Subcutaneous abdominal adipose tissue (tissue), 5 donors: ENCODE measurements around the gene SARDH.

Experiments used
- H3K27ac ChIP-seq: one replicate; pipeline ENCODE4 v1.7.0; 2013; ENCODE audit warnings: low read depth, mild to moderate bottlenecking, inconsistent platforms, low read length, moderate library complexity
- H3K27me3 ChIP-seq, 5 donors: one replicate each; pipeline ENCODE4 v1.7.0; 2013; ENCODE audit warnings: low read length in 5 of 5, inconsistent platforms in 1 of 5; ENCODE audit not compliant: control insufficient read depth in 5 of 5, insufficient read depth in 4 of 5
- H3K36me3 ChIP-seq, 5 donors: one replicate each; pipeline ENCODE4 v1.7.0; 2013; ENCODE audit warnings: low read length in 5 of 5; ENCODE audit not compliant: control insufficient read depth in 5 of 5, insufficient read depth in 5 of 5
- H3K4me1 ChIP-seq, 5 donors: one replicate each; pipeline ENCODE4 v1.7.0; 2013; ENCODE audit warnings: low read length in 5 of 5, mild to moderate bottlenecking in 3 of 5, moderate library complexity in 1 of 5; ENCODE audit not compliant: control insufficient read depth in 5 of 5, insufficient read depth in 5 of 5
- H3K4me3 ChIP-seq, 5 donors: one replicate each; pipeline ENCODE4 v1.7.0; 2013; ENCODE audit warnings: low read length in 5 of 5, low read depth in 1 of 5
- H3K9ac ChIP-seq, 5 donors: one replicate each; pipeline ENCODE4 v1.7.0; 2013; ENCODE audit warnings: low read length in 5 of 5, mild to moderate bottlenecking in 4 of 5, moderate library complexity in 3 of 5
- H3K9me3 ChIP-seq, 5 donors: one replicate each; pipeline ENCODE4 v1.7.0; 2013; ENCODE audit warnings: low read length in 5 of 5; ENCODE audit not compliant: control insufficient read depth in 5 of 5
- donor health status: healthy.
- donor health status: healthy.
- donor health status: healthy.
- donor health status: healthy.
- donor health status: healthy.

SARDH gene

DNA sequence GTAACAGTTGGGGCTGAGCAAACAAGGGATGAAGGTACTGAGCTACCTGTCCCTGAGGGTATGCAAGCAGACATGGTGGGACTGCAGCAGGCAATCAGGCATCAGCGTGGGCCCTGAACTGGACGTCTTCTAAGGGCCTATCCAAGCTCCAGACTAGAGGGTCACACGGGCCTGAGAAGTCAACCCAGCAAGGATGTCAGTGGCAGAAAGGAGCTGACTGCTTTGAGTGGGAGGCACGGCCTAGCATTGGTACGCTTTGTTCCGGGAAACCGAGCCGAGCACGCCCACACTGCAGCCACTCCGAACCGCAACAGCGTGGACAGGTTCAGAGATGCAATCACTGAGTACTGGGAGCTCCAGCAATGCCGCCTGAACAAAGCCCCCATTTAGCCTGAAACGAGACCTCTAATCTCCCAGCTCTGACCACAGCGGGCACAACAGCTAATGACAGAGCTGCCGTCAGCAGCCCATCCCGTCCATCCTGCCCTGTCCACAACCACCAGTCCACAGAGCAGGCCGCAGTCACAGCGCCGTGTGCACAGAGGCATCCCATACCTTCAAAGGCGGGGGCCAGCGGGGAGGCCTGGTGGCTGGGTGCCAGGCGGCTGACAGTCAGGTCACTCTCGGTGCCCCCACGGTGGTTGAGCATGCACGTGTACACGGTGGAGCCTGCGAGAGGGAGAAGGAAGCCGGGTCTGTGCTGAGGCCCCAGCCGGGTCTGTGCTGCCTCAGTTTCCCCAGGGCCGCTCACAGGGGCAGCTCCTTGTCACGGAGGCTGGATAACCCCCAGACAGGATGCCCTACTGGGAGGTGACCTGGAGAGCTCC lies 44.2 kb downstream of the SARDH start:
- no peak overlapping the region for H3K9ac ChIP-seq
- peaks cover 0 to 9% (median 6%) of the 10 kb centered on the region in 5 donors for H3K27me3 ChIP-seq
- H3K4me3 ChIP-seq, result no peak overlapping the region
- no peaks in the 10 kb centered on the region for H3K4me1 ChIP-seq
- no peaks in the 10 kb centered on the region for H3K9me3 ChIP-seq
- no peak overlapping the region for H3K27ac ChIP-seq
- no peaks in the 10 kb centered on the region for H3K36me3 ChIP-seq

GRCh38 chr9:133693116-133693515 lies 45.0 kb downstream of the SARDH start:
- Histone ChIP-seq H3K36me3 (no peaks in the 10 kb centered on the region), H3K9ac (no peak overlapping the region)

GRCh38 chr9:133692364-133692985 lies 45.7 kb downstream of the SARDH start:
- Histone ChIP-seq H3K27me3 (peaks cover 0 to 11% (median 8%) of the 10 kb centered on the region in 5 donors), H3K9me3 (no peaks in the 10 kb centered on the region), H3K36me3 (no peaks in the 10 kb centered on the region), H3K9ac (no peak overlapping the region), H3K4me1 (no peaks in the 10 kb centered on the region), H3K27ac (no peak overlapping the region), H3K4me3 (no peak overlapping the region)

More at GRCh38 chr9:133693116-133693515, 45.0 kb downstream of the SARDH start:
- H3K4me3 ChIP-seq, result no peak overlapping the region
- peaks cover 0 to 11% (median 8%) of the 10 kb centered on the region in 5 donors for H3K27me3 ChIP-seq
- H3K27ac ChIP-seq, result no peak overlapping the region
- H3K9me3 ChIP-seq, result no peaks in the 10 kb centered on the region
- H3K4me1 ChIP-seq, result no peaks in the 10 kb centered on the region

DNA sequence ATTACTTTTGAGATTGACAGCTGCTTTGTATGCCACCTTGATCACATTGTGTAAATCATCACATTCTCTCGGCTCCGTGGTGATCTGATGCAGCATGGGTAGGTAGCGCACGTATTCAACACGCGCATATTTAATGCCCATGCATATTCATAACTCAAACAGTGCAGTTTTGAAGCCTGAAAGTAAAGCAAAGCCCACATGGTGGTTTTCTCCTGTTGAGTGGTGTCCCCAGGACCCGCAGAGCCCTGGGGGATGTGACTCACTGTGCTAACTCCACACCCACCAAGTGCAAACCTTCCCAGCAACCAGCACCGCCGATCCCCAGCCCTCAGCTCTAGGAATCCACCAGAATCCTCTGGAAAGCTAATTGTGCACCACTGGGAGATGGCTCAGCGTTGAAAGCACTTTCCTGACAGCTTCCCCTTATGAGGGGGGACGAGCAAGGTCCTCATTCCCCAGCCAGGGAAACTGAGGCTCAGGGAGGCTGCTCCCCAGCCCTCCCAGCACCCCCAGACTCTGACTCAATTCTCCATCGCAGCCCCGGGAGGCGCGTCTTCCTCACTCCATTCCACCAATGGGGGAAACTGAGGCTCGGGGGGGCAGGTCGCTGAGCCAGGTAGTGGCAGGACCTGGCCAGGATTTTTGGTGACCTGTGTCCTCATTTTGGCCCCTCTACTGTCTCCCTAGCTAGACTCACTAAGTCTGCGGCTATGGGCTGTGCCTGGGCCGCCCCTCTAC lies 46.4 kb downstream of the SARDH start:
- Histone ChIP-seq H3K27me3 (peaks cover 0 to 11% (median 8%) of the 10 kb centered on the region in 5 donors), H3K4me3 (no peak overlapping the region), H3K9me3 (no peaks in the 10 kb centered on the region), H3K36me3 (no peaks in the 10 kb centered on the region), H3K9ac (no peak overlapping the region), H3K27ac (no peak overlapping the region), H3K4me1 (no peaks in the 10 kb centered on the region)

GRCh38 chr9:133691191-133691590 lies 47.0 kb downstream of the SARDH start:
- peaks cover under 1 to 11% (median 8%) of the 10 kb centered on the region in 5 donors for H3K27me3 ChIP-seq
- H3K36me3 ChIP-seq, result no peaks in the 10 kb centered on the region
- H3K4me3 ChIP-seq, result no peak overlapping the region
- no peak overlapping the region for H3K27ac ChIP-seq
- H3K9me3 ChIP-seq, result no peaks in the 10 kb centered on the region
- H3K4me1 ChIP-seq, result no peaks in the 10 kb centered on the region
- no peak overlapping the region for H3K9ac ChIP-seq

- H3K4me1 ChIP-seq, result no peaks in the 10 kb centered on the region
- no peak overlapping the region for H3K27ac ChIP-seq
- no peaks in the 10 kb centered on the region for H3K36me3 ChIP-seq
- no peak overlapping the region for H3K4me3 ChIP-seq
- no peaks in the 10 kb centered on the region for H3K9me3 ChIP-seq
- H3K9ac ChIP-seq, result no peak overlapping the region
- peaks cover 3 to 13% (median 8%) of the 10 kb centered on the region in 5 donors for H3K27me3 ChIP-seq
Measured at GRCh38 chr9:133690081-133690561, 48.0 kb downstream of the SARDH start.

- Histone ChIP-seq H3K4me3 (no peak overlapping the region), H3K36me3 (no peaks in the 10 kb centered on the region), H3K9ac (no peak overlapping the region), H3K4me1 (peaks cover 0 to 5% (median 0%) of the 10 kb centered on the region in 5 donors), H3K9me3 (no peaks in the 10 kb centered on the region), H3K27ac (no peak overlapping the region), H3K27me3 (peaks cover 6 to 13% (median 10%) of the 10 kb centered on the region in 5 donors)
Measured at GRCh38 chr9:133689151-133689763, 48.9 kb downstream of the SARDH start.

DNA sequence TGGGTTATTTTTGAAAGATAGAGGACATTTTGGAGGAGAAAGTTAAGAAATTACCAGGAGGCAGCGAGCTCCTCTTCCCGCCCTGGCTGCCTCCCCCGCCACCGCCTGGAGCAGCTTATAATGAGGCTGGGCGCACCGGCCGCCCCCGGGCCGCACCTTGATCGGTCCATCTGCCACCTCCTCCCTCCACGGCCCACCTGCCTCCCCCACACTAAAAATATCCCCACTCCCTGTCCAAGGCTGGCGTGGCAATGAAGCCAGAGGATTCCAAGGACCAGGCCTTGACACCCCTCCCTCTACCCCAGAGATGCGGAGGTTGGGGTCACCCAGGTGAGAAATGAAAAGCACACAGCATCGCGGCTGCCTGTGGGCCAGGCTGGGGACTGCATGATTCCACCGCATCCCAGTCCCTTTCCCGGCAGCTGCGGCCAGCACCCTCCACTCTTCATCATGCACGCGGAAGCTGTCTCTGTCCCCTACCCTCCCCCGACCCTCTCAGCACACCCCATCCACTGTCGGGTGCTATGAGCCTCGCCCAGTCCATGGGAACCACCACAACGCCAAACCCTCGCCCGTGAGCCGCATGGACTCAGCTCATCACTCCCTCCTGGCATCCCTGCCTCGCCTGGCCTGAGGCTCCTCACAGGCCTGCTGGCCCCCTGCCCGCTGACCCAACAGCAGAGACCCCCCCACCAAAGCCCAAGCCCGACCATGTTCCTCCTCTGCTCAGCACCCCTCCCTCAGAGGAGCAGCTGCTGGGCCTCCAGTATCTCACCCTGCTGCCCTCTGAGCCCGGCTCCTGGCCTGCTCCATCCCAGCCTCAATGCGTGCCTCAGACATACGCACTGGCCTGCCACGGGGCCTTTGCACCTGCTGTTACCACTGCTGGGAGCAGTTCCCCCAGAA lies 50.0 kb downstream of the SARDH start:
- Histone ChIP-seq H3K9ac (no peak overlapping the region), H3K9me3 (no peaks in the 10 kb centered on the region), H3K4me1 (peaks cover 0 to 17% (median 10%) of the 10 kb centered on the region in 5 donors), H3K27ac (no peak overlapping the region), H3K4me3 (no peak overlapping the region), H3K36me3 (no peaks in the 10 kb centered on the region), H3K27me3 (peaks cover 3 to 14% (median 14%) of the 10 kb centered on the region in 5 donors)
